Measurements from ENCODE around the gene SIRT5.

Gene SIRT5

DNA sequence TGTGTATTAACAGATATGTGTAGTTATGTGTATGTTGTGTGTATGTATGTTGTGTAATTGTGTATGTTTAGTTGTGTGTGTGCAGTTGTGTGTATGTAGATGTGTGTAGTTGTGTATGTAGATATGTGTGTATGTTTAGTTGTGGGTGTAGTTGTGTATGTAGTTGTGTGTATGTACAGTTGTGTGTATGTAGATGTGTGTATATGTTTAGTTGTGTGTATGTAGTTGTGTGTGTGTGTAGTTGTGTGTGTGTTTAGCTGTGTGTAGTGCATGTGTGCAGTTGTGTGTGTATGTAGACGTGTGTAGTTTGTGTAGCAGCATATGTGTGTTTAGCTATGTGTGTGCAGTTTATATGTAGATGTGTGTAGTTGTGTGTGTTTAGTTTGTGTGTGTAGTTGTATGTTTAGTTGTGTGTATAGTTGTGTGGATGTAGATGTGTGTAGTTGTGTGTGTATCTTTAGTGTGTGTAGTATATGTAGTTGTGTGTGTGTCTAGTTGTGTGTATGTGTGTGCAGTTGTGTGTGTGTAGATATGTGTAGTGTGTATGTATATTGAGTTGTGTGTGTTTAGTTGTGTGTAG lies 16.3 kb downstream of the SIRT5 start:
- no peak for ATAC-seq

DNA sequence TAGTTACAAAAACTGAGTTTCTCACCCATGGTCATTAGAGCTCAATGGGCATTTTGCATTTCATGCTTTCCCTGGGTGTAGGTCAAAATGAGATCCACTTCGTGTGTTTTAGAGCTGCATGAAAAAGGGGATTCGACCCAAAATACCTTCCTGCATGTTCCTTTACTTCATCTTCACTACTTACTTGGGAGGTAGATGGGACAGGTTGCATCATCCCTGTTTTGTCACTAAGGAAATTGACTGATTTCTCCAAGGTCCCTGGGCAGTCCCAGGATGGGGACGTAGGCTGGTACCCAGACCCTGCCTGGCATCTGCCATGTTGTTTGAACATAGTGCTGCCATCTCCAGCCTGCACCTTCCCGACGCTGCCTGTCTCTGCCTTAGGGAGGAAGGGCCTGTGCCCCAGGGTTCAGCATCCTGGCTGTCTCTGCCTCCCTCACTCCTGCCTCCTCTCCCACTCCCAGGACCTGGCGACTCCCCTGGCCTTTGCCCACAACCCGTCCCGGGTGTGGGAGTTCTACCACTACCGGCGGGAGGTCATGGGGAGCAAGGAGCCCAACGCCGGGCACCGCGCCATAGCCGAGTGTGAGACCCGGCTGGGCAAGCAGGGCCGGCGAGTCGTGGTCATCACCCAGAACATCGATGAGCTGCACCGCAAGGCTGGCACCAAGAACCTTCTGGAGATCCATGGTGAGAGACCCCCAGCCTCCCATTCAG lies 17.0 kb downstream of the SIRT5 start:
- no peak for ATAC-seq

DNA sequence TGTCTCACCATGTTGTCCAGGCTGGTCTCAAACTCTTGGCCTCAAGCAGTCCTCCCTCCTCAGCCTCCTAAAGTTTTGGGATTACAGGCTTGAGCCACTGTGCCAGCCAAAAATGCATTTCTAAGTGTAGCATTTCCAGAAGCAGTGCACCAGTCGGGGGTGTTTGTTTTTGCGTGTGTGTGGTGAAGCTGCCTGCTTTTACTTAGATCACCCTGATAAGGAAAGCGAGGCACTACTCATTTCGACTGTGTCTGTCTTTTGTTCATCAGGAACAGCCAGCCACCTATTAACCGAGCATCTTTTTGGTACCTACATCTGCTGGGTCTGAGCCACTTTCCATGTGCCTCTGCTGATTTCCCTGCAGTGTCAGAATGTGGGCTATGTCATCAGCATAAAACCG lies 18.7 kb downstream of the SIRT5 start:
- no peak for ATAC-seq

DNA sequence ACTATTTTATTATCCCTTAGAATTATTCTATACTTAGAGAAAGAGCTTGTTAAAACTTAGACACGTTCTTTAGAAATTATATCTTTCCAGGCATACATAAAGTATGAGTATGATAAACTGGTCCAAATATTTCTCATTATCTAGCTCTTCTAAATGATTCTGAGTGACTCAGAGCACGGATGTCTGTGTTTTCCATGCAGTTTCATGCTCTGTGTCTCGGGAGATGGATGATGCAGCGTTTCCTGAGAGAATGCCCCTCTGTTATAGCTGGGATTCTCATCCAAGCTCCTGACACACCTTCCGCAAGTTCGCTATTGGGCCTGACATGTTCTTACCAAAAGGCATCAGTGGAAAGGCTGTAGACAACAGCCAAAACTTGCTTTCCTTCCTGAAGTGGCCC lies 19.3 kb downstream of the SIRT5 start:
- ATAC-seq: no peak

DNA sequence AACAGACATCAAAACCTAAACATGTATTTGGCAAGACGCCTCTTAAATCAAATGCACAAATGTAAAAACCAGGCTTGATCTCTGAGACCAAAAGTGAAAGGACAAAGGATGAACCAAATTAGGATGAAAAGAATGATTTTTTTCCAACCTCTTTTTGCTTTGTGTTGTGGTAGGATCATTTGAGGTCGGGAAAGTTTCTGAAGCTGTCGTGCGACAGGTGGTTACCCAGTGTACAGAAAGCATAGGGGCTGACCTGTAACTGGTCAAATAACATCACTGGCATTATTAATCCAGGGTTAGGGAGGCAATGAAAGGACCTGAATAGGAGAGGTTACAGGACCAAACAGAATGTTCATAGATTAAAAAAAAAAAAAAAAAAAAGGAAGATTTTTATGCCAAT lies 22.7 kb downstream of the SIRT5 start:
- no peak for ATAC-seq

DNA sequence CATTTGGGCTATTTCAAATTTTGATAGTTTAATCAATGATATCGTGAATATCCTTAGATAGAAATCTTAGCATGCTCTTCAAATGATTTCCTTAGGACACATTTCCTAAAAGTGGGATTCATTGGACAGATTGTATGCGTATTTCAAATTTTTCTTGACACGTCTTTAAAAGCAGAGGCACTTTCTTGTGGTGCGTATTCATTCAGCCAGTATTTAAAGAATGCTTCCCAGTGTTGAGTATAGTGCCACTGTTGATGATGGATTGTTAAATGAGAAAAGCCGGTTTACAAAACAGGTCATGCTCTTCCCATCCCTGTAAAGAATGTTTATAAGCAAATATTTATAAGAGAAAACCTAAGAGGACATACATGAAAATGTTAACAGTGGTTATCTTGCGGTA lies 25.6 kb downstream of the SIRT5 start:
- ATAC-seq: no peak

DNA sequence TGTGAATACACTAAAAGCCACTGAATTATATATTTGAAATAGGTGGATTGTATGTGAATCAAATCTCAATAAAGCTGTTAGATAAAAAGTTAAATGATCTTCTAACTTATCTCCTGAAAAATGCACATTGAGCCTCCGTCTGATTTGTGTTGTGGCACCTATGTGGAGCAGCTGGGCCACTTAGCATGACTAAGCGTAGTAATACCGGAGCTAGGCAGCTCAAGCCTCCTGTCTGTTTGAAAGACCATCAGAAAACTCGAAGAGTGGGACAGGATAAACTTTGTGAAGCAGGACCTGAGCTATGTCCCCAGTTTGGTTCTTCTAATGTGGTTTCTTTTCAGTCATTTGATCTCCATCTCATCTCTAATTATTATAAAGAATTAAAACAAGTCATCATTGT lies 29.7 kb downstream of the SIRT5 start:
- no peak for ATAC-seq

DNA sequence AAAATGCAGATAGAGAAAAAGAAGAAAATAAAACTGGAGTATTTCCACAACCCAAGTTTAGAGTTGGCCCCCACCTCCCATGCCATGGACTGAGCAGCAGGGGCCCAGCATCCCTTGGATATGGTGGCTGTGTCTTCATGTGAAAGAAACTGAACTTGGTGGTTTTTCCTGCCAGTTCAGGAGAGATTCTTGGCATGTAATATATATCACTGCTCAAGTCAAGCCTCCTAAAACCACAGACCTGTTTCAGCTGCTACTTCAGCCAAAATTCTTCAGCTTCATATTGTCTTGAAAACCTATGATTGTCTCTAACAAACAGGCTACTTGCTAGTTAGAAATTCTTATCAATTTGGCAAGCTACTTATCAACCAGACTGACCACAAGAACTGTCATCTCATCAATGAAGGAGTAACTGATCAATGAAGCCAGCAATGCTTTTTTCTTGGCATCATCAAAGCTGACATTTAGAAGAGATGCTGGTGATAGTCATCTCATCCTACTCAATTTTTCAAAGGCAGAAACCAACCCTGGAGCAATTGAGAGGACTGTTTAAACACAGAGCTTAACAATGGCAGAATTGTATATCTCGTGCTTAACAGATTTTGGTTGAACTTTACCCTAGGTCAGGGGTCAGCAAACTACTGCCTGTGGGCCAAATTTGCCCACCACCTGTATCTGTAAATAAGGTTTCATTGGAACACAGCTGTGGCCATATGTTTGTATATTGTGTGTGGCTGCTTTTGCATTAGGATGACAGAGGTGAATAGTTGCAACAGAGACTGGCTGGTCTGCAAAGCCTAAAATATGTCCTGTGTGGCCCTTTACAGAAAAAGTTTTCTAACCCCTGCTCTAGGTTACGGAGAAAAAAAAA lies 30.4 kb downstream of the SIRT5 start:
- no peak for ATAC-seq

DNA sequence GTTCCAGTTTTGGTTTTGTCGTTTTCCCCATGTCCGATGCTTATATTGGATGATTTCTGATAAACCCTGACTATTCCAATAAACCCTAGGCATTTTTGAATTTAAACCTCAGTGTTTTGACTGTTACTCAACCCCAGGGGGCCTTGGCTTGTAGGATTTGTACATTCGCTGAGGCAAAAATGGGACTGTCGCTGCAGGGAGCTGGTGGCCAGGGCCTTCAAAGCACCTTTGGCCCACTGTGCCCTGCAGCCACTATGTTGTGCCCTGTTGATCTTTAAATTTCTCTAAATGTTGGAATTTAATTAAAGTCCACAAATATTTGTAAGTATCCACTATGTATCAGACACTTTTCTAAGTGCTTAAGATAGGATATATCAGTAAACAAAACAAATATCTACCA lies 31.2 kb downstream of the SIRT5 start:
- ATAC-seq: no peak

DNA sequence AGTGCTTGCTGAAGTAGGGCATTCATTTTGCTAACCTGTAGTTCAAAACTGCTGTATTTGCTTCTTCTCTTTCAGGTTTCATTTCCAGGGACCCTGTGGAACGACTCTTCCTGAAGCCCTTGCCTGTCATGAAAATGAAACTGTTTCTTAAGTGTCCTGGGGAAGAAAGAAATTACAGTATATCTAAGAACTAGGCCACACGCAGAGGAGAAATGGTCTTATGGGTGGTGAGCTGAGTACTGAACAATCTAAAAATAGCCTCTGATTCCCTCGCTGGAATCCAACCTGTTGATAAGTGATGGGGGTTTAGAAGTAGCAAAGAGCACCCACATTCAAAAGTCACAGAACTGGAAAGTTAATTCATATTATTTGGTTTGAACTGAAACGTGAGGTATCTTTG lies 37.3 kb downstream of the SIRT5 start:
- ATAC-seq: no peak

DNA sequence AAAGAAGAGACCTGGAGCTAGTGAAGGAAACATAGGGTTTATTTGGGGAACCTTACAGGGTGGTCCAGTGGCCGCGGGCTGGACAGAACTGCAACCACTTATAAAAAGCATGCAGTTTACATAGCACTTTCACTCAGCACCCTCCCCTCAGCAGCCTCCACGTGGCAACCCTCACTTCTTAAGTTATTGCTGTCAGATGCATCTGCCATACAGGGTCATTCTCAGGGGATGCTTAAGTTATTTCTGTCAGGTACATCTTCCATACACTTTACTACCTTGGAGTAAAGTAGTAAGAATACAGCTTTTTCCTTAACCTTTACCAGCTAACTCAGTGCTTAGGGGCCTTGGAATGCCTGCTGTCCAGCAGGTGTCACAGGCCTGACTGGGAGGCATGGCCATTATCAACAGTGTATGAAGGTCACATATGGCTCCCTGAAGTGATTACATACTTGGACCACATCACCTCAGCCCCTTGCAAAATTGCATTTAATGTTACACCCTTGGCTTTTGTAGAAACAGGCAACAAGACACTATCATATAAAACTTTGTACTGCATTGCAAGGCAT lies 38.7 kb downstream of the SIRT5 start:
- ATAC-seq: no peak

DNA sequence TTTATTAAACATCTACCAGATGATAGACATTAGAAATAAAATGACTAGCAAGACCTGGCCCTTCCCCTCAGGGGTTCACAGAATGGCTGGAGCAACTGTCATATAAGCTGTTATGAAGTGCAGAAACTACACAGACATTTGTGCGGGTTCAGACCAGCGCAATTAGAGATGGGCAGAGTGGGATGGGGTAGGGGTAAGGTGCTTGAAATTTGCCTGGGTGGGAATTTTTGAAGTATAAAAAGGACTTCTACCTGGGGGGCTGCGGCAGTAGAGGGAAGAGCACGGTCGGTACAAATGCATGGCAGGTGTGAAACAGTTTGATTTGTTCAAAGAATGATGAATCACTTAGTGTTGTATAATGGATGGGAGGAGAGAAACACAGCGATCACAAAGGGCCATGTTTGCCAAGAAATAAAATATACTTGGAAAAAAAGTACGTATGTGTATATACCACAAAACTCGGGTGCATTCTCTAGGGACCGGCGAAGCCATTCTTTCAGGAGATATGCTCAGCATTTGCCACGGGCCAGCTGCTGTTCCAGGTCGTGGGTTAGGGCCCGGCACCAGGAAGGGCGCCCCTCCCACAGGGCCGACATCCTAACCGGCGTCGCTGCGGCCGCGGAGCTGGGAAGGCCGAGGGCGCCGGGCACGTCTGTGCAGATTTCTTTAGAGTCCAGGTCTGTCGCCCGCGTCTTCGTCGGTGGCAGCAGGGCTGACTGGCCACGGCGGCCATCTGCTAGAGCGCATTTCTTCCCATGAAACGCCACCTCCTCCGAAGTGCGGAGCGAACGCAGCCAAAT lies 39.9 kb downstream of the SIRT5 start:
- ATAC-seq: peak; percentile 15 to 25

DNA sequence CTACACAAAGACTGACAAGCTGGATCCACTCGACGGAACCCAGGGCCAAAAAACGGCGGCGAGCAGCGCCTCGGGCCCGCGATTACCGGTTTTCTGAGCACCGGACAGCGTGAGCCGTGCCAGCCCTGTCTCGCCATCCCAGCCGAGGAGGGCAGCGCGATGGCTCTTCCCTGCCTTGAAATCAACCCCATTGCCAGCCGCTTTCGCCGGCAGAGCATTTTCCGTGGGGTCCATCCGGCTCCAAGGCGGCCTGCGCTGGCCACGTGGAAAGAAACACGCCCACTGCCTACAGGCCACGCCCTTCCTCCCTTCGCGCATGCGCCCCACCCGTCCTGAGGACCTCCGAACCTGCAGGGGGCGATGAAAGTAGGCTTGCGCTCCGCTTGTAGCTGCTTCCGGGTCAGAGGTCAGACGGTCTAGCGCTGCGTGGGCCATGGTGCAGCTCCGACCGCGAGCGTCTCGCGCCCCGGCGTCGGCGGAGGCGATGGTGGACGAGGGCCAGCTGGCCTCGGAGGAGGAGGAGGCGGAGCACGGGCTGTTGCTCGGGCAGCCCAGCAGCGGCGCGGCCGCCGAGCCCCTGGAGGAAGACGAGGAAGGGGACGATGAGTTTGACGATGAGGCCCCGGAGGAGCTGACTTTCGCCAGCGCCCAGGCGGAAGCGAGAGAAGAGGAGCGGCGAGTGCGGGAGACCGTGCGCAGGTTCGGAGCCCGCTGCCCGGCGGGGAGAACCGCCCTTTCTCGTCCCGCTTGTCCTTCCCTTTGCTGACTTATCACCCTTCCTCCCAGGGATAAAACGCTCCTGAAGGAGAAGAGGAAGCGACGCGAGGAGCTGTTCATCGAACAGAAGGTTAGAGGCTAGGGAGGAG lies 40.8 kb downstream of the SIRT5 start, which contains the start of gene NOL7:
Gene NOL7 (plus strand): TSS at position 410 of the 866 bp plus-strand sequence. CDS start 24 bp downstream, at position 434.
- peak; percentile 89 to 93 for ATAC-seq

DNA sequence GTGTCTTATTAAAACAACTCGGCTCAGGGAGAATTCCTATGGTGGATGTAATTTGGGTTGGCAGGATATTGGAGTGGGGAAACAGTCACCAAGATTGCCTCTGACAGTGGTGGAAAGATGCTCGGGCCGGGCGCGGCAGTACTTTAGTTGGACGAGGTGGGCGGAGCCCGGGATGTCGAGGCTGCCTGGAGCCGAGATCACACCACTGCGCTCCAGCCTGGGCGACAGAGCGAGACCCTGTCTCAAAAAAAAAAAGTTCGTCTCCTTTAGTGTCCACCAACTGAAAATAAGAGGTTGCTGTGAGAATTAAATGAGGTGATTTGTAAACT lies 41.4 kb downstream of the SIRT5 start:
- peak; percentile 26 to 42 for ATAC-seq

DNA sequence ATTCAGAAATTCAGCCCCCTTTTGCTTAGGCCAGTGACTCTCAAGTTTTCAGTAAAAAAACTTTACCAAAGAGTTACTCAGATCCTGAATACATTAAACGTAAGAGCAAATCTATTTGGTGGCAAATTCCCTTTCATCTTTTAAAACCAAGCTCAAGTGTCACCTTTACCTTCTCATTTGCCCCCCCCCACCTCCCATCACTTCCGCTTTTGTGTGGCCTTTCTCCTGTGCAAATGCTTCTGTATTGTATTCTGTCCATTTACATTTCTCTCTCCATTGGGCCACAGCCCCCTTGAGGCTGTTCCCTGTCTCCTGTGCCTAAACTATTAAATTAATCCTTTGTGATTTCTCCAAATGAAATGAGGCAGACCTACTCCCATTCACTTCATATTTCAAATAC lies 42.7 kb downstream of the SIRT5 start:
- ATAC-seq: no peak

DNA sequence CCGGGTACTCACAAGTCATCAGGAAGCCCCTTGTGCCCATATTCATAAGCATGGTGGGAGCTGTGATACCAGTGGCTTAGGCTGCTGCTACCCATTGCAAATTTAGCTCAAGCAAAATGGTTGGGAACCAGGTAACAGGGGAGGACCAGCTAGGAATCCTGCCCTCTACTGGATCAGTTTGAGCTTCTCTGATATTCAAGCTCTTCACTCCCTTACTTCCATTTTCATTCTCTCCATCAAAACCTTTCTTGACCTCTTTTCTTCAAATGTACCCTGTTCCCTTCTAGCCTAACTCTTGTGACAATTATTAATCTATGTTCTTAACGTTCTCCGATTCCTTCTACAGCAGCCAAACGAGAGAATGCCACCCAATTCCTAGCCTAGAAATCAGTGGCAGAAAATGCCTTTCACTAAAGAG lies 50.5 kb downstream of the SIRT5 start:
- ATAC-seq: peak; percentile 70 to 75

DNA sequence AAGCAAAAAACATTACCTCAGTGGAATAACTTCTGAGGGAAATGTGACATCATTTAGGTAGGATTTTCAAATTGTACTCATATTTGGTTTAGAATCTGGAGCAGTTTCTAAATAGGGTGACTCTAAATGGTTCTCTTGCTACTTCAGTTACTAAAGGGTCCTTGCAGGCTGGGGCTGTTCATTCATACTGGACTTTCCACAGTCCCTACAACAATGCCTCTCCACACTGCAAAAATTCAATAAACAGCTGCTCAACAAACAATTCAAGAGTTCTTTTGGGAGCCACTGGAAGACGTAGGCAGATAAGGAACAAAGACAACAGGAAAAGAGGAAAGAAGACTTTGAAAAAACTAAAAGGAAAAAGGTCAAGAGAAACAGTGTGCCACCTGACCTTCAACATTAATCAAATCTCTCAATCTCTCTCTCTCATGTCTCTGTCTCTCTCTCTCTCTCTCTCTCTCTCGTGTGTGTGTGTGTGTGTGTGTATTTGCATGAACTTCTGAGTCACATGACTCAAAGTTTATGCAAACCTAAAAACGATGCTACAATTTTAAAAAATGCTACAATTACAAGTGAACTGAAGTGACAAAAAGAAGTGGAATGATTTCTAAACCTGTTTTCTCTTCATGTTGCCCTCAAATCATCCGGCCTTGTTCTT lies 55.2 kb downstream of the SIRT5 start:
- no peak for ATAC-seq

DNA sequence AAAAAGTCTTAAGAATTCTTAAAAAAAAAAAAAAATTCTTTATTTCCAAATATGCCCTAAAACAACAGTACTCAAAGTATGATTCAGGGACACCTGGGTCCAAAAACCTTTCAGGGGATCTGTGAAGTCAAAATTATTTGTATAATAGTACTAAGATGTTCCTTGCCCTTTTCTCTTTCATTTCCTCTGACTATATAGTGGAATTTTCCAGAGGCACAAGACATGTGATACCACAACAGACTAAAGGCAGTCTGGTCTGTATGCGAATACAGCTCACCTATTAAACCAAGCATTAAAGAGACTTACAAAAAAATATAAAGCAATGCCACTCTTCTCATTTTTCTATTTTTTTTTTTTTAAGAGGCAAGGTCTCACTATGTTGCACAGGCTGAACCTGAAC lies 56.1 kb downstream of the SIRT5 start:
- ATAC-seq: peak; percentile 91 to 92

DNA sequence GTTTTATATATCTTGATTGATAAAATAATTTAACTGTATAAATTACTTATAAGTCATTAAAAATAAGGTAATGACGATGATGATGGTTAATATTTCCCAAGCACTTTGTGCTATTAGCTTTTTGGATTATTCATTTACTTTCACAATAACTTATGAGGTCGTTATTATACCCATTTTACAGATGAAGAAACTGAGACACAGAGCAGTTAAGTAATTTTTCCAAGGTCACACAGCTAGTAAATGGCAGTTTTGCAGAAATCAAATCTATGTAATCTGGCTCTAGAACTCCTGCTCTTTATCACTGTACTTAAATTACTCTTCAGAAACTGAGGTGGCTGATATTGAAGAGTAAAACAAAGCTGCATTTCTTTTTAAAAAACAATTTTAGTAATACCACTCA lies 58.9 kb downstream of the SIRT5 start:
- ATAC-seq: no peak

DNA sequence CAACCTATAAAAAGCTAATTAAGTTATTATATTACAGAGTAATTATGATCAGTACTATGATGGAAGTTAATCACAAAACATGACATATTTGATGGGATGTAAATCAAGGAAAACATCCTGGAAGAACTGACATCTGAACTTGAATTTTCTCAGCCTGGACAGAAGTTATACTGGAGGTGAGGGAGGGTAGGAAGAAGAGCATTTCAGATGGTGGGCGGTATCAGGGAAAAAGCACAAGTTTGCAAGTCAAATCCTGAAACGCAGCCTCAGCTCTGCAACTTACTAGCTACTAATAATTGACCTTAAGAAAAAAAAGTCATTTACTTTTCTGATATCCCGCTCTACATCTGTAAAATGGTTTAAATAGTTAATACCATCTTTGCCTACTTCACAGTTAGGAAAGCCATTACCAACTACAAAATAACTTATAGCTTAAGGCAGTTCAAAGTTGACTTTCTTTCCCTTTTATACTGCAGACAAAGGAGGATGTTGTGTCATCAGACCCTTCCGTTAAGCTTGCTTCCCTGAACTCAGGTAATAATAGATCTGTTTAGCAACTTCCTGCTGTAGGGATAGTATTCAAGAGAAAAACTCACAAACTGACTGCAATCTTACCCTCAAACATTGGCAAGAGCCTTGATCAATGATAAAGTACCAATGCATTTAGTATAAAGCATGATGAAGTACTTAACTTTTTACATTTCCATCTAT lies 61.7 kb downstream of the SIRT5 start:
- ATAC-seq: no peak

Data from activated CD4-positive, CD25-positive, alpha-beta regulatory T cell treated with anti-CD3 and anti-CD28 coated beads, Interleukin-2, amount 50 U/mL, for 24 hours (primary cell).